HEK293T (cell line): Measurements from ENCODE around the gene CHCHD3.
A peak's percentile ranks its signal among the peaks of the same experiment; 100 is the strongest.

Experiments used
- CTCF ChIA-PET: fragments of 350-600 bp; formaldehyde crosslinking; extraction: SDS; loops from one replicate; lab custom pipeline; 2021; ENCODE audit warnings: antibody characterized with exemption, inconsistent platforms; lab: Yijun Ruan, JAX
- POLR2A ChIA-PET: fragments of 350-600 bp; formaldehyde crosslinking; extraction: SDS; loops from one replicate; lab custom pipeline; 2020; ENCODE audit warnings: antibody characterized with exemption, inconsistent platforms; lab: Yijun Ruan, JAX
- DNase-seq: peaks from one replicate; pipeline ENCODE4 v3.0.0; 2012; ENCODE audit warnings: mixed read lengths; ENCODE audit errors: extremely low spot score
- ARNT ChIP-seq: fragments of 450-650 bp; IDR thresholded peaks from 2 replicates; pipeline ENCODE4 v1.6.1; 2017; ENCODE audit warnings: mild to moderate bottlenecking
- BHLHE40 ChIP-seq: fragments of 450-650 bp; IDR thresholded peaks from 2 replicates; pipeline ENCODE4 v1.6.1; 2016; ENCODE audit warnings: mild to moderate bottlenecking, moderate library complexity, borderline replicate concordance
- CTBP1 ChIP-seq: fragments of 450-650 bp; IDR thresholded peaks from 2 replicates; pipeline ENCODE4 v1.6.1; 2016; ENCODE audit warnings: borderline replicate concordance
- ELF4 ChIP-seq: fragments of 450-650 bp; IDR thresholded peaks from 2 replicates; pipeline ENCODE4 v1.6.1; 2017; ENCODE audit warnings: antibody characterized with exemption
- FOXA1 ChIP-seq: fragments of 450-650 bp; IDR thresholded peaks from 2 replicates; pipeline ENCODE4 v1.6.1; 2016; ENCODE audit warnings: mild to moderate bottlenecking
- FOXK2 ChIP-seq: fragments of 450-650 bp; IDR thresholded peaks from 2 replicates; pipeline ENCODE4 v1.6.1; 2016; ENCODE audit warnings: mild to moderate bottlenecking
- FOXM1 ChIP-seq: fragments of 450-650 bp; IDR thresholded peaks from 2 replicates; pipeline ENCODE4 v1.6.1; 2017; ENCODE audit warnings: mild to moderate bottlenecking, borderline replicate concordance
- HDGF ChIP-seq: fragments of 450-650 bp; IDR thresholded peaks from 2 replicates; pipeline ENCODE4 v1.6.1; 2017; ENCODE audit warnings: antibody characterized with exemption, borderline replicate concordance
- L3MBTL2 ChIP-seq: fragments of 450-650 bp; conservative IDR thresholded peaks from 2 replicates; pipeline ENCODE4 v1.6.1; 2016; ENCODE audit warnings: mild to moderate bottlenecking
- LEF1 ChIP-seq: fragments of 450-650 bp; IDR thresholded peaks from 2 replicates; pipeline ENCODE4 v1.6.1; 2017; ENCODE audit warnings: mild to moderate bottlenecking, borderline replicate concordance
- NFRKB ChIP-seq: fragments of 450-650 bp; IDR thresholded peaks from 2 replicates; pipeline ENCODE4 v1.6.1; 2016; ENCODE audit warnings: mild to moderate bottlenecking, moderate library complexity
- SP1 ChIP-seq: fragments of 450-650 bp; IDR thresholded peaks from 2 replicates; pipeline ENCODE4 v1.6.1; 2017
- SUZ12 ChIP-seq: fragments of 450-650 bp; IDR thresholded peaks from 2 replicates; pipeline ENCODE4 v1.6.1; 2016; ENCODE audit warnings: mild to moderate bottlenecking
- TARDBP ChIP-seq: fragments of 450-650 bp; IDR thresholded peaks from 2 replicates; pipeline ENCODE4 v1.6.1; 2016
- ZNF384 ChIP-seq: fragments of 450-650 bp; IDR thresholded peaks from 2 replicates; pipeline ENCODE4 v1.6.1; 2016
- TF ChIP-seq, protein P1 (sequence below): fragments of 450-650 bp; IDR thresholded peaks from 2 replicates; pipeline ENCODE4 v1.6.1; 2016

The CHCHD3 gene

DNA sequence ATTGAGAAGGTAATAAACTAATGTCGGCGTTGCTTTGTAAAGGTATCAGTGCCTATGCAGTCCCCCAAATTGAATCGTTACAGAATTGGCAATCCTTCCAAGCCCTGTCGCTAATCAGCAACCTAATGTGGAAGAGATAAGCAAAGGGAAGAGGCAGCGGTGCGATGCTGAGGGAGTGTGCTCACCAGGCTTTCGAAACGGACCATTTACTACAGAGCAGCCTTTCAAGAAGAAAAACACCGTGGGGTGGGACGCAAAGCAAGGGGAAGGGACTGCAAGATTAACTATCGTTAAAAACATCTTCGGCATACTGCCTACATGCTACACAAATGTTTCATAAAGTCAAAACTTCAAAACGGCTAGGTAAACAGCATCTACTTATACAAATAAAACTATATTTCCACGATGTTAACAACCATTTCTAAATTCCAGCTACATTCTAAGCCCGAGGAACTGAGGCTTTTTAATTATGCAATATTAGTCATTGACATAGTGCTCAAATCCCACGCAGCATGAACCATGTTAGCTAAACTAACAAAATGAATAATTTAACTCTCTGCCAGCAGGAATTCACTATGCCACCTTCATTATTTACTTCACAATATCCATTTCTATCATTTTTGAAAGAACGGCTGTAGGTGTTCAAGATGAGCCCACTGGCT lies 85.2 kb downstream of the CHCHD3 start:
- TF ChIP-seq TARDBP (no peak), ZNF384 (no peak), CTBP1 (no peak), L3MBTL2 (no peak), HDGF (no peak), ELF4 (no peak), NFRKB (no peak), SUZ12 (no peak)
- POLR2A ChIA-PET, result interaction anchor here (0.6 kb wide), 1 partner anchor 246 kb away, joined by 3 read pairs; no protein-coding TSS in a partner anchor
- no peak for DNase-seq
- CTCF ChIA-PET, result no interaction called here

DNA sequence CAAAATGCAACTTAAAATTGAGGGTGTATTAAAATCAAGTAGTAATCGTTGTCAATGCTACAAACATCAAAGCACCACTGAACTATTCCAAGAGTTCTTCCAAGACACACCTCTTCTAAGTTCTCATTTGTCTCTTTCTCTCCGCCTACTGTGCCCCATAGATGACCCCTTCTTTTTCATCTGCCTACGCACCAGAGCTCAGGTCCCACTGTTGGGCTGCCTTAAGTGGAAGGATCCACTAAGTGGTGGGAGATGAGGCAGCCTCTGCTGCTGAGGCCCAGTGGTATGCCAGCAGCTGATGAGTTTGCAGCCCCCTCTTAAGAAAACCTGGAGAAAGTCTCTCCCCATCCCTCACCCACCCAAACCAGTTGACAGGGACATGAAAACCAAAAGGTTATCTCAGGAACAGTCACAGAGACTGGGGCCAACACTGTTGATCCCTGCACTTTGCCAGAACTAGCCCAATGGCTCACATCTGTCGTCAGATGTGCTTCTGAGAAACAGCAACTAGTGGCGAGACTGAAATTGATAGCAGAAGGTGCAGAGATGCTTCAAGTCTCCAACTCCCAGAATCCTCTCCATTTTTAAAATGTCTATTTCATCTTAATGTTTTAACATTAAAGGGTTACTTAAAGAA lies 88.4 kb downstream of the CHCHD3 start:
- DNase-seq, result no peak
- CTCF ChIA-PET, result no interaction called here
- POLR2A ChIA-PET, result no interaction called here
- TF ChIP-seq ARNT (no peak), CTBP1 (no peak), ELF4 (no peak), TARDBP (no peak), ZNF384 (no peak), LEF1 (no peak), NFRKB (no peak), BHLHE40 (no peak), FOXM1 (no peak), L3MBTL2 (no peak), FOXA1 (no peak), SUZ12 (no peak), FOXK2 (no peak), SP1 (no peak), HDGF (no peak)
- TF ChIP-seq, protein P1, sequence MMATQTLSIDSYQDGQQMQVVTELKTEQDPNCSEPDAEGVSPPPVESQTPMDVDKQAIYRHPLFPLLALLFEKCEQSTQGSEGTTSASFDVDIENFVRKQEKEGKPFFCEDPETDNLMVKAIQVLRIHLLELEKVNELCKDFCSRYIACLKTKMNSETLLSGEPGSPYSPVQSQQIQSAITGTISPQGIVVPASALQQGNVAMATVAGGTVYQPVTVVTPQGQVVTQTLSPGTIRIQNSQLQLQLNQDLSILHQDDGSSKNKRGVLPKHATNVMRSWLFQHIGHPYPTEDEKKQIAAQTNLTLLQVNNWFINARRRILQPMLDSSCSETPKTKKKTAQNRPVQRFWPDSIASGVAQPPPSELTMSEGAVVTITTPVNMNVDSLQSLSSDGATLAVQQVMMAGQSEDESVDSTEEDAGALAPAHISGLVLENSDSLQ, result no peak

DNA sequence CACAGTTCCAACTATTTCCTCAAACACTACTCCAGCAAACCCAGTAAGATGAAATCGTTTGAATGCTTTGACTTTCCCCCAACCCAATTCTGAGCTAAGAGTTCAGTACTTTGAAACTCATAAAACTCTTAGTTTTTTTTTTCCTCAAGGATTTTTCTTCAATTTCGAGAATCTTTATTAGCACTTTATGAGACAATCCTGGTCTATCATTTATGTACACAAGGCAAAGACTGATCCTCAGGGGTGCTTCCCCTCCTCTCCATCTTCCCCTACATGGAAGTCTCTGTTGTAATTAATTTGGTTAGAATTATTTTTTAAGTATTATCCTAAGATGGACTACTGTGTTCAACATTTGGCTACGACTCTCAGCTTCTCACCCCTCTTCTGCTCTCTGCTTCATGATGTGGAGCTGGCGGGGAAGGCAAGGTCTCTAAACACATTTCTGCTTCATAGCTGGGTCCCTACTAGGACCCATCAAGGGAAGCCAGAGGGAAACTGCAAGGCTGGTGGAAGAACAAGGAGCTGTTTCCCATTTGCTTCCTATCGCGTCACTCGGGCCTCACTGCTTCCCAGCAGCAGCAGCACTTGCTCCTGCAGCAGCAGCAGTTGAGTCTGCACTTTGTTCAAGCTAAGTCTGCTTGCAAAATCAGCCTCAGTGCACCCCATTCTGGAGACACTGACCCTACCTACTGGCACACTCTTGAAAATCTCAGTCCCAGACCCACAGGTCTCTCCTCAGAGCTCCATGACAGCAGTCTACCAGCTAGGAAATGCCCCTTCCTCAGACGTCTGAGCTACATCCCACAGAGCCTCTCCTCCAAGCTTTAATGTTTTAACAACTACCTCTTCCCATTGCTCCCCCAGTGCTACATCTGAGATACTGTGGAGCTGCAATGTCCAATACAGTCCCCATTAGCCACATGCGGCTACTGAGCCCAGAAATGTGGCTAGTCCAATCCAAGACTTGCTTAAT lies 90.0 kb downstream of the CHCHD3 start:
- TF ChIP-seq ZNF384, result peak; percentile 53
- TF ChIP-seq L3MBTL2, result no peak
- ChIA-PET CTCF (interaction anchor here (0.6 kb wide), 1 partner anchor 9 kb away, joined by 3 read pairs; no protein-coding TSS in a partner anchor), POLR2A (no interaction called here)
- no peak for DNase-seq

GRCh38 chr7:132988117-132988516 lies 93.8 kb downstream of the CHCHD3 start:
- CTCF ChIA-PET, result no interaction called here
- DNase-seq, result no peak
- no peak for TF ChIP-seq ZNF384
- no peak for TF ChIP-seq TARDBP
- TF ChIP-seq HDGF, result no peak
- TF ChIP-seq FOXM1, result no peak
- TF ChIP-seq FOXK2, result no peak
- POLR2A ChIA-PET, result no interaction called here

GRCh38 chr7:132980402-132980801 lies 101.5 kb downstream of the CHCHD3 start:
- no peak for DNase-seq
- TF ChIP-seq BHLHE40 (no peak), ELF4 (no peak), FOXA1 (no peak), FOXK2 (no peak), HDGF (no peak), CTBP1 (no peak)
- TF ChIP-seq, protein P1, result no peak
- ChIA-PET POLR2A (no interaction called here), CTCF (interaction anchor here (0.7 kb wide), 1 partner anchor 101 kb away, joined by 3 read pairs; no protein-coding TSS in a partner anchor)

GRCh38 chr7:132979524-132979923 lies 102.4 kb downstream of the CHCHD3 start:
- DNase-seq, result no peak
- TF ChIP-seq NFRKB (no peak), ELF4 (no peak), L3MBTL2 (no peak), TARDBP (no peak), HDGF (no peak), FOXM1 (no peak), SUZ12 (no peak), BHLHE40 (no peak), ARNT (no peak), LEF1 (no peak), SP1 (no peak), CTBP1 (no peak), ZNF384 (no peak), FOXA1 (no peak)
- TF ChIP-seq, protein P1, result no peak

More at GRCh38 chr7:132979524-132979923, 102.4 kb downstream of the CHCHD3 start:
- CTCF ChIA-PET, result no interaction called here
- POLR2A ChIA-PET, result no interaction called here
